Activated T-helper 2 cell treated with anti-CD3 and anti-CD28 coated beads, Interferon-gamma antibody, Interleukin-2, Interleukin-4, amounts not matched to agents 10 μg/mL and 5 μg/mL and 100 μg/mL, durations not matched to agents 14 hours and 24 hours and 36 hours (primary cell): ENCODE measurements around the gene MCAM. TPM values are rescaled to one million over a fixed set of nuclear protein-coding genes. Genes with fewer than 3 reads are reported as not detected.

ENCODE experiments used
- DNase-seq: peaks from one replicate; pipeline ENCODE4 v3.0.0; 2021; ENCODE audit warnings: low spot score
- H3K27ac Mint-ChIP-seq: one replicate; pipeline ENCODE4 v1.8.0; 2021; ENCODE audit warnings: mixed read lengths
- H3K27me3 Mint-ChIP-seq: one replicate; pipeline ENCODE4 v1.8.0; 2021; ENCODE audit warnings: low read depth, mixed read lengths
- H3K36me3 Mint-ChIP-seq: one replicate; pipeline ENCODE4 v1.8.0; 2021; ENCODE audit warnings: low read depth, mixed read lengths
- H3K4me1 Mint-ChIP-seq: one replicate; pipeline ENCODE4 v1.8.0; 2021; ENCODE audit warnings: low read depth, mixed read lengths
- H3K4me3 Mint-ChIP-seq: one replicate; pipeline ENCODE4 v1.8.0; 2021; ENCODE audit warnings: low read depth, mild to moderate bottlenecking, moderate library complexity, mixed read lengths
- H3K9me3 Mint-ChIP-seq: one replicate; pipeline ENCODE4 v1.8.0; 2021; ENCODE audit warnings: mixed read lengths
- intact Hi-C: fragments of 100-400 bp; cut with micrococcal nuclease; formaldehyde crosslinking; loops from one replicate; pipeline ENCODE4 v1.15.1; 2023
- total RNA-seq: library from RNA; stranded (reverse); gene quantifications from 2 replicates; pipeline ENCODE4 v1.2.3, GENCODE V29; 2022

Gene MCAM
- total RNA-seq, 1 donor from 2014 or later: 6.0 TPM

DNA sequence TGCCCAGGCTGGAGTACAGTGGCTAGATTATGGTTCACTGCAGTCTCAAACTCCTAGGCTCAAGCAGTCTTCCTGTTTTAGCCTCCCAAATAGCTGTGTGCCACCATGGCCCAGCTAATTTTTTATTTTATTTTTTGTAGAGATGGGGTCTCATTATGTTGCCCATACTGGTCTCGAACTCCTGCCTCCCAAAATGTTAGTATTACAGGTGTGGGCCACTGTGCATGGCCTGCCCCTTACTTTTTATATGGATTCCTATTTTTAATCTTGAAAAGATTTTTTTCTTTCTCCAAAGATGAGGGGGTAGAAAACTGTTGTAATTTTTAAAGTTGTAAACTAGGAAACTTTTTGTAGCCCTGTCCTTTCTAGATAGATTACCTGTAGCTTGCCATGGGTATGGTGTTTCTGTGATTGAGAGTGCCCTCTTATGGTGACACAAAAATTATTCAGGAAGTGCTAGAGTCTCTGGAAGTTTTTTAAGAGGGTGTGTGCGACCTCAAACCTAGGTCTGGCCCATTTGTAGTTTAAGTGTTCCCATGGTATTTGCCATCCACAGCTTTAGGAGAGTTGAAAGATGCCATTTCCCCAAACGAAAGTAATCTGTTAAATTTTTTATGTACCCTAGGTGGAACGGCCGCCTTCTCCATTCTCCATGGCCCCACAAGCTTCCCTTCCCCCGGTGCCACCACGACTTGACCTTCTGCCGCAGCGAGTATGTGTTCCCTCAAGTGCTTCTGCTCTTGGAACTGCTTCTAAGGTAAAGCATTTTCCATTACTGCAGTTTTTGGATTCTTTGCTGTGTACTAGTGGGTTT is 32.4 kb downstream of the MCAM start:
- H3K27ac Mint-ChIP-seq: peak overlapping the region; percentile 30
- H3K27me3 Mint-ChIP-seq: no peaks in the 10 kb centered on the region

GRCh38 chr11:119282495-119282894 is 34.4 kb downstream of the MCAM start:
- Mint-ChIP-seq H3K4me1 (peaks cover 25% of the 10 kb centered on the region), H3K9me3 (no peaks in the 10 kb centered on the region), H3K4me3 (no peak overlapping the region), H3K27ac (no peak overlapping the region), H3K27me3 (no peaks in the 10 kb centered on the region), H3K36me3 (peaks cover 59% of the 10 kb centered on the region)
- DNase-seq: no peak
- intact Hi-C loops: no loop called here

More for the DNA sequence above, 32.4 kb downstream of the MCAM start:
- Mint-ChIP-seq H3K9me3 (no peaks in the 10 kb centered on the region), H3K36me3 (peaks cover 63% of the 10 kb centered on the region), H3K4me3 (no peak overlapping the region), H3K4me1 (peaks cover 25% of the 10 kb centered on the region)
- intact Hi-C loops: loop anchor here (1.0 to 2.0 kb wide), 3 partner anchors 18 to 88 kb away; no protein-coding TSS in a partner anchor
- no peak for DNase-seq

- no peak for DNase-seq
- intact Hi-C loops: no loop called here
- H3K27me3 Mint-ChIP-seq: no peaks in the 10 kb centered on the region
- H3K36me3 Mint-ChIP-seq: peaks cover 67% of the 10 kb centered on the region
- H3K27ac Mint-ChIP-seq: no peak overlapping the region
- H3K4me3 Mint-ChIP-seq: no peak overlapping the region
- H3K9me3 Mint-ChIP-seq: no peaks in the 10 kb centered on the region
- H3K4me1 Mint-ChIP-seq: peaks cover 11% of the 10 kb centered on the region
Observed at GRCh38 chr11:119277660-119278059, 39.3 kb downstream of the MCAM start.

DNA sequence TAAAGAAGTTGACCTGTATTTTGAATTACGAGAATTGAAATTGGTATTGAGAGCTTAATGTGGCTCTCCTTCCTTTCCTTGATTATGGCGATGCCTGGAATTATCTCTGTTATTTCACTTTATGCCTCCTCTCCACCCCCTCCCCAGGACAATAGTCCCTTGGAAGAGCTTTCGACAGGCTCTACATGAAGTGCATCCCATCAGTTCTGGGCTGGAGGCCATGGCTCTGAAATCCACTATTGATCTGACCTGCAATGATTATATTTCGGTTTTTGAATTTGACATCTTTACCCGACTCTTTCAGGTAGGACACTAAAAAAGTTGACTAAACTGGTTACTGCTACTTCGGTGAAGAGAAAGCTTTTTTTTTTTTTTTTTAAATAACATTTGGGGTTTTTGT is 43.2 kb downstream of the MCAM start:
- no peak for DNase-seq
- no peak overlapping the region for H3K27ac Mint-ChIP-seq
- H3K4me1 Mint-ChIP-seq: peaks cover 8% of the 10 kb centered on the region
- intact Hi-C loops: no loop called here
- no peaks in the 10 kb centered on the region for H3K27me3 Mint-ChIP-seq
- peaks cover 56% of the 10 kb centered on the region for H3K36me3 Mint-ChIP-seq
- no peaks in the 10 kb centered on the region for H3K9me3 Mint-ChIP-seq
- H3K4me3 Mint-ChIP-seq: no peak overlapping the region

DNA sequence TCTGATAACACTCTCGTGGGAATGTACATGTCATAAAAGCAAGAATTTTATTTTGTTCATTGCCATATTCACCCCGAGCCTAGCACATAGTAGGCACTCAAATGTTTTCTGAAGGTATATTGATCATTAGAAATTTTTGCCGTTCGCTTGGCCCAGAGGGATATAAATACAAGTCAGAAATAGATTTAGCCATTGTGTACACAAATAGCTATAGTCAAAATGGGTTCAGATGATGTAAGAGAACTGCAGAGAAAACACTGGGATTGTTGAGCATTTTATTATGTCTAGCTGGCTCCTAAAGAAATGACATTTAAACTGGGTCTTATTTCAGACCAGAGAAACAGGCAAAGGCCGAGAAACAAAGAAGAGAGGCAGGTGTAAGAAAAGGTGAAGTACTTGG is 49.3 kb downstream of the MCAM start:
- intact Hi-C loops: loop anchor here (2.0 kb wide), 1 partner anchor 17 kb away; no protein-coding TSS in a partner anchor
- H3K27ac Mint-ChIP-seq: no peak overlapping the region
- no peaks in the 10 kb centered on the region for H3K27me3 Mint-ChIP-seq
- H3K4me1 Mint-ChIP-seq: peaks cover 43% of the 10 kb centered on the region
- H3K9me3 Mint-ChIP-seq: no peaks in the 10 kb centered on the region
- peaks cover 16% of the 10 kb centered on the region for H3K36me3 Mint-ChIP-seq
- no peak overlapping the region for H3K4me3 Mint-ChIP-seq
- DNase-seq: no peak

- Mint-ChIP-seq H3K36me3 (peaks cover 8% of the 10 kb centered on the region), H3K27me3 (no peaks in the 10 kb centered on the region), H3K9me3 (no peaks in the 10 kb centered on the region), H3K27ac (peak overlapping the region; percentile 67), H3K4me1 (peaks cover 38% of the 10 kb centered on the region), H3K4me3 (peak overlapping the region; percentile 42)
- intact Hi-C loops: loop anchor here (2.0 kb wide), 1 partner anchor 18 kb away; no protein-coding TSS in a partner anchor
- DNase-seq: no peak
Observed at GRCh38 chr11:119266517-119267255, 50.2 kb downstream of the MCAM start.

DNA sequence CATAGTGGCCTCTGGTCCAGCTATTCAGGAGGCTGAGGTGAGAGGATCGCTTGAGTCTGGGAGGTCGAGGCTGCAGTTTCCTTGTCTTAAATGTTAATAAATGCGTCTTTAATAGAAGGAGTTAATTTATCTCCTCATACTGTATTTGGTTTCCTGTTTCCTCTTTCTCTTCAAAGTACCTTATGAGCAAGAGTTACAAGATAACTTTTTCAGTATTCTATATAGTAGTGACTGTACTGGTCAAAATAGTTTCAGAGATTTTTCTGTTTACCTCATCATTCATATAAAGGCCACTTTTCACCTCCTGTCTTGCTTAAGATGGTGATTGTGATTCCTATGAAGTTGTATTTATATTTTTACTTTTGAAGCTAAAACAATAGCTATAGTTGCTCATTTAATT is 50.9 kb downstream of the MCAM start:
- H3K4me3 Mint-ChIP-seq: peak overlapping the region; percentile 42
- H3K4me1 Mint-ChIP-seq: peaks cover 38% of the 10 kb centered on the region
- peak overlapping the region; percentile 67 for H3K27ac Mint-ChIP-seq
- intact Hi-C loops: loop anchor here (2.0 kb wide), 1 partner anchor 19 kb away; no protein-coding TSS in a partner anchor
- no peak for DNase-seq
- no peaks in the 10 kb centered on the region for H3K27me3 Mint-ChIP-seq
- H3K36me3 Mint-ChIP-seq: peaks cover 8% of the 10 kb centered on the region
- H3K9me3 Mint-ChIP-seq: no peaks in the 10 kb centered on the region

DNA sequence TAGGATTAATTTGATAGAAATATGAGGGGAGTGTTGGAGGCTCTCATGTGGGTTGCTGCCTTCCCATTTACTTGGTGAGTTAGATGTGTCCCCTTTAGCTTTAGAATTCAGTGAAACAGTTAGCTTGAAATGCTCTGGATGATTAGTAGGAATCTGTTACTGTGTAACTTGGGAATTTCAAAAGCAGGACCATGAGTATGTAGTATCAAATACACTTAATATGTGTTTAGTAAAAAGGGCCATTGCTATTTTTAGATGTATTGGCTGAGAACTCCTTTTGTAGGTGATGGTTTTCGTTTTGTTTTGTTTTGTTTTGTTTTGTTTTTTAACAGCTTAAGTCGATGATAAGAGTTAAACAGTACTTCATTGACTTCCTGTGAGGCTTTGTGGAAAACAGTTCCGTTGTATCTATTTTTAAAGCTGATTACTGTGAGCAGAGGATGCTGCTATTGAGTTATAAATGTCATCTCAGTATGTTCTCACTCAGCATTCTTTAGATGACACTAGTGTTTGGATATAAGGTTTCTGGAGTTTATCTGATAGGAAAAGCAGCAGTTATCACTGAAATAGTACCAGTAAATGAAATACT is 53.5 kb downstream of the MCAM start:
- peaks cover 9% of the 10 kb centered on the region for H3K36me3 Mint-ChIP-seq
- peaks cover 52% of the 10 kb centered on the region for H3K4me1 Mint-ChIP-seq
- no peaks in the 10 kb centered on the region for H3K9me3 Mint-ChIP-seq
- no peak overlapping the region for H3K27ac Mint-ChIP-seq
- intact Hi-C loops: loop anchor here (1.0 to 5.0 kb wide), 4 partner anchors 27 to 69 kb away; partner anchors contain the start of genes CBL and RNF26
- H3K4me3 Mint-ChIP-seq: no peak overlapping the region
- DNase-seq: no peak
- H3K27me3 Mint-ChIP-seq: no peaks in the 10 kb centered on the region

GRCh38 chr11:119262668-119263351 is 54.1 kb downstream of the MCAM start:
- Mint-ChIP-seq H3K4me3 (no peak overlapping the region), H3K36me3 (peaks cover 10% of the 10 kb centered on the region), H3K27ac (no peak overlapping the region), H3K27me3 (no peaks in the 10 kb centered on the region), H3K9me3 (no peaks in the 10 kb centered on the region), H3K4me1 (peaks cover 52% of the 10 kb centered on the region)
- no peak for DNase-seq
- intact Hi-C loops: loop anchor here (1.0 to 5.0 kb wide), 6 partner anchors 9 to 69 kb away; partner anchors contain the start of genes CBL and RNF26

DNA sequence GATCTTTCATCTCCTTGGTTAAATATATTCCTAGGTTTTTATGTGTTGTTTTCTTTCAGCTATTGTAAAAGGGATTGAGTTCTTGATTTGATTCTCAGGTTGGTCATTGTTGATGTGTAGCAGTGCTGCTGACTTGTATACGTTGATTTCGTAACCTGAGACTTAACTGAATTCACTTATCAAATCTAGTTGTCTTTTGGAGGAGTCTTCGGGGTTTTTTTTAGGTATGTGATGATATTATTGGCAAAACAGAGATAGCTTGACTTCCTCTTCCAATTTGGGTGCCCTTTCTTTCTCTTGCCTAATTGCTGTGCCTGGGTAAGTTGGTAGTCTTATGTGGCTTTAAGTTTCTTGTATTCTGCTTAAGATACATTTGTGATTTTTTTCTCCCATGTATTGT is 57.9 kb downstream of the MCAM start:
- intact Hi-C loops: no loop called here
- Mint-ChIP-seq H3K27ac (peak overlapping the region; percentile 9), H3K9me3 (no peaks in the 10 kb centered on the region), H3K4me3 (no peak overlapping the region), H3K27me3 (no peaks in the 10 kb centered on the region), H3K36me3 (peaks cover 22% of the 10 kb centered on the region), H3K4me1 (peaks cover 37% of the 10 kb centered on the region)
- no peak for DNase-seq
